GM12872 (cell line): Measurements from ENCODE around the gene GABRB3.

Experiments
- CTCF ChIP-seq: IDR thresholded peaks from 3 replicates; pipeline ENCODE4 v1.5.1; 2011; ENCODE audit warnings: low read depth, mild to moderate bottlenecking, low read length, moderate library complexity; ENCODE audit not compliant: insufficient read depth

Gene GABRB3

GRCh38 chr15:26628879-26629529 is 143.9 kb downstream of the GABRB3 start:
- TF ChIP-seq CTCF, result no peak

- no peak for TF ChIP-seq CTCF
Observed at GRCh38 chr15:26628071-26628470, 144.8 kb downstream of the GABRB3 start.

- no peak for TF ChIP-seq CTCF
Observed at GRCh38 chr15:26624128-26624527, 148.7 kb downstream of the GABRB3 start.

GRCh38 chr15:26623071-26623470 is 149.8 kb downstream of the GABRB3 start:
- no peak for TF ChIP-seq CTCF

- TF ChIP-seq CTCF, result no peak
Observed at GRCh38 chr15:26621816-26622215, 151.1 kb downstream of the GABRB3 start.

- no peak for TF ChIP-seq CTCF
Observed at GRCh38 chr15:26620528-26621458, 152.1 kb downstream of the GABRB3 start.

- no peak for TF ChIP-seq CTCF
Observed at GRCh38 chr15:26615927-26616302, 157.0 kb downstream of the GABRB3 start.
